HG02943 (cell line): Measurements from ENCODE around the gene MYH11.

Experiments used
- ATAC-seq: cut with Tn5 transposase; IDR thresholded peaks from one replicate; pipeline ENCODE4 v1.9.1; 2021; ENCODE audit warnings: mild to moderate bottlenecking, low read depth, moderate library complexity; ENCODE audit not compliant: unreplicated experiment

Gene MYH11

DNA sequence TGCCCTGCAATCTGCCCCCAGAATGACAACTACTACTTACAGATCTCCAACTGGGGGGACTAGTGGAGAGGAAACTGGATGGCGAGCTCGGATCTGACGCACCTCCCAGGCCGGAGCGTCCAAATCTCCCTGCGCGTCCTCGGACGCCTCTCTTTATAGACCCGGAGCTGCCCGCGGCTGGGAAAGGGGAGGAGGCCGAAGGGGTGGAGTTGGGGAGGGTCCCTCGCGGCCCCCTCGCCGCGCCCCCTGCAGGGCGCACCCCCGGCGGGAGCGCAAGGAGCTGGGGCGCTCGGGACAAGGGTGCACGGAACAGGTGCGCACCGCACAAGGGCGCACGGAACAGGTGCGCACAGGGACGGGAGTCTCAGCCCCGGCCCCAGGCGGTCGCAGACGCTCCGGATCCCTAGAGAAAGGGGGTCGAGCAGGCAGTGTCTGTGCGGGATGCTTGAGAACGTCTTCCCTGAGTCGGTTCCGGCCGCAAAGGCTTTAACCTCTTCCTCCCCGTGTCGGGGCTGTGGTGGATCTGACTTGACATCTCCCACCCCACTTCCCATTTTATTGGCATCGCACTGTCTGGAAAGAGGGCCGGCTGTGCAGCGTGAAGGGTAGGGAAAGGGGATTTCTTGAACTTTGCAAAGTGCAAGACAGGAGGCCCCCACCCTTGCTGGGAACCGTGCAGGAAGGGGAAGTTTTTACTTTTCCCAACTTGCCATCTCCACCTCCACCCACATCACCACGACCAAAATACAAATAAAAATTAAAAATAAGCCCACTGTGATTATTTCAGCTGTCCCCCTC, at the start of gene MYH11:
TSS of gene MYH11 (minus strand) at position 128 of the 798 bp plus-strand sequence. CDS start 18,776 bp downstream, outside the sequence.
- ATAC-seq = no peak

DNA sequence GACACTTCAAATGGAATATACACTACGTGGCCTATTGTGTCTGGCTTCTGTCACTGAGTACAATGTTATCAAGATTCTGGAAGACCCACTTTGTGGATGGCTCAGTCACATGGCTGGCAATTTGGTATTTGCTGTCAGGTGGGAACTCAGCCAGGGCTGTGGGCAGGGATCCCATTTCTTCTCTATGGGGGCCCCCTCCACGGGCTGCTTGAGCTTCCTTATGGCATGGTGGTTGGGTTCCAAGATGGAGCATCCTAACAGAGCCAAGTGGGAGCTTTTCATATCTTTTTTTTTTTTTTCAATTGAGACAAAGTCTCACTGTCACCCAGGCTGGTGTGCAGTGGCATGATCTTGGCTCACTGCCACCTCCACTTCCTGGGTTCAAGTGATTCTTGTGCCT, 49.6 kb upstream of the MYH11 start:
- ATAC-seq = no peak

DNA sequence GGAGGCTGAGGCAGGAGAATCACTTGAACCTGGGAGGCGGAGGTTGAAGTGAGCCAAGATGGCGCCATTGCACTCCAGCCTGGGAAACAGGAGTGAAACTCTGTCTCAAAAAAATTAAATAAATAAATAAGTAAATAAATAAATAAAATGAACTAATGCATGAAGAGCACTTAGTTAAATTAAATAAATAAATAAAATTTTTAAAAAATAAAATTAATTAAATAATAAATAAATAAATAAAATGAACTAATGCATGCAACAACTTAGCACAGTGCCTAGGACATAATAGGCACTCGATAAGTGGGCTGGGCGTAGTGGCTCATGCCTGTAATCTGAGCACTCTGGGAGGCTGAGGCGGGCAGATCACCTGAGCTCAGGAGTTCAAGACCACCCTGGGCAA, 47.1 kb upstream of the MYH11 start:
- ATAC-seq = no peak

DNA sequence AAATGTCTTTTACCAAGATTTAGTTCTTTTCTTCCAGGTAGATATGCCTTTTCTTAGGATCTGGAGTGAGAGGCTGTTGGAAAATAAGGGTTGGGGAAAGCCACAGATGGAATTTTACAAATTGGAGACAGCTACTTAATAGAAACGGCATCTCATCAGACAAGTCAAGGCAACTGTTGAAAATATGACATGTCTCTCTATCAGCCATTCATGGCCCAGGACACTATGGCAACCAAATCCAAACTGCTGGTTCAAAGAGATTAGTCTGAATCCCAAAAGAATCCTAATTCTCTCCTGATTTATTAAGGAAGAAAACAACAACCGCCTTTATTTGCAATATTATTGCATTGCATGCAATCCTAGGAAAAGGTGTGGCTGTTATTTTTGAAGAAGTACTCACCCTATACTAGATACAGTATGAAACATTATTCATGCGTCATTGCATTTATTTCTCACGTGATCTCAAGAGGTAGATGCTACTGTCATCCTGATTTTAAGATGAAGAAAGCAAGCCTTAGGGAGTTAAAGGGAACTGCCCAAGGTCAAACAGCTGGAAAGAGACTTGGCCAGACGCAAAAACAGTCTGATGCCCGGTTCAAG, 44.2 kb upstream of the MYH11 start:
- ATAC-seq = no peak

DNA sequence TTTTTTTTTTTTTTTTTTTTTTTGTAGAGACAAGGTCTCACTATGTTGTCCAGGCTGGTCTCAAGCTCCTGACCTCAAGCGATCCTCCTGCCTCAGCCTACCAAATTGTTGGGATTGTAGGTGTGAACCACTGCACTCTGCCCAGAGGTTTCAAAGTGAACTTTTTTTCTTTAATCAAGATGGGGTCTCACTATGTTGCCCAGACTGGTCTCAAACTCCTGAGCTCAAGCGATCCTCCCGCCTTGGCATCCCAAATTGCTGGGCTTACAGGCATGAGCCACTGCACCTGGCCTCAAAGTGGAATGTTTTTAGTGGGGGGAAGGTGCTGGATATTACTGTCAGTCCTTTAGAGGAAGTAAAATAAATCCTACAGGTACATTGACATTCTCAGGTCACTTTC, 43.5 kb upstream of the MYH11 start:
- no peak for ATAC-seq

DNA sequence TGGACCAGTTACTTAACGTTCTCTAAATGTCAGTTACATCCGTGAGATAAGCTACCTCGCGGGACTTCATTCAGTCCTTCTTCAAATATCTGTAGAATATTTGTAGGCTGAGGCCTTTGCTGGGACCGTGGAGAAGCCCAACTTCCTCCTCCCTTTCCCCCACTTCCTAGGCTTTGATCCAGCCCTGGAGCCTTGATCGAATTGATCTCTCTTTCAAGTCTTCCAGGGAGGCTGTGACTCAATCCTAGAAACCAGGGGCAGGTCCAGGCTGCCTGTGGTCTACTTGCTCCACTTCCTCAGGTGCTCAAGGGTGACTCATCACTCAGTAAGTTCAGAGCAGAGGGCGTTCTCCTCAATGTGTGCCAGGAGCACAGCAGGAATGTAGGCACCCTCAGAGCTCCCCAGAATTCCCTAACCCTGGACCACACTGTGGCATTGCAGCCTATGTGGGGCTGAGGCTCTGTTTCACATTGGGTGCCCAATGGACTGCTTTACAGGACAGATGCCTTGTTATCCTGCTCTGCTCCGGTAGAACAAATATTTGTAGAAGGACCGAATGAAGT, 42.8 kb upstream of the MYH11 start:
- no peak for ATAC-seq

DNA sequence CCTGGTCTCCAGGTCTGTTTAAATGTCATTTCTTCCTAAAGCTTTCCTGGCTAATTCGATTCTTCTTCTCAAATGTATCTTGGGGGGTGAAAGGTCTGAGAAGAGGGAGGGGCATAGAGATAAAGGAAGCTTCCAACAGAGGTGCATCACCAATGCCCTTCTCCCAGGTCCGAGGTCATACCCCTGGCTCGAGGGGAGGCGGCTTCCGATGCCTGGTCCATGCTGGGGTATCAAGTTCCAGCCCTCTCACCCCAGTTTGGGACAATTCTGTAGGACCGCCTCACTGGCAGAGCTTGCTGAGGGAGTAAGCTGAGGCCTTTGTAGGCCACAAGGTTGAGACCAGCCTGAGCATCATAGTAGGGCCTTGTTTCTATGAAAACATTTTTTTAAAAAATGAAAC, 41.8 kb upstream of the MYH11 start:
- no peak for ATAC-seq

DNA sequence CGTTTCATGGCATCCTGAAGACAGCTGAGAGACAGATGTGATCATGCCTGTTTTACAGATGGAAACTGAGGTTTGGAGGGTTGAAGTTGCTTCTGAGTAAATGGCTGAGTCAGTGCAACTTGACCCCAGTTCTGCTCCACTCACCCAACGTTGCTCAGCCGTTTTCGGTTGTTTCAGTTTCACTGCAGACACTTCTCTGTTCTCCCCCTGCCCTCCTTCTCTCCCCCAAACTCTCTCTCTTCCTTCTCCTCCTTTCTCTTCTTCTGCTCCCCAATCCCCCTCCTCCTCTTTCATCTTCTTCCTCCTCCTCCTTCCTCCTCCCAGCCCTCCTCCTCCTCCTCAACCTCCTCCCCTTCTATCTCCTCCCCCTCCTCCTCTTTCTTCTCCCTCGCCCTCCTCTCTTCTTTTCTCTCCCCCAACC, 41.0 kb upstream of the MYH11 start:
- ATAC-seq = peak; percentile 57

DNA sequence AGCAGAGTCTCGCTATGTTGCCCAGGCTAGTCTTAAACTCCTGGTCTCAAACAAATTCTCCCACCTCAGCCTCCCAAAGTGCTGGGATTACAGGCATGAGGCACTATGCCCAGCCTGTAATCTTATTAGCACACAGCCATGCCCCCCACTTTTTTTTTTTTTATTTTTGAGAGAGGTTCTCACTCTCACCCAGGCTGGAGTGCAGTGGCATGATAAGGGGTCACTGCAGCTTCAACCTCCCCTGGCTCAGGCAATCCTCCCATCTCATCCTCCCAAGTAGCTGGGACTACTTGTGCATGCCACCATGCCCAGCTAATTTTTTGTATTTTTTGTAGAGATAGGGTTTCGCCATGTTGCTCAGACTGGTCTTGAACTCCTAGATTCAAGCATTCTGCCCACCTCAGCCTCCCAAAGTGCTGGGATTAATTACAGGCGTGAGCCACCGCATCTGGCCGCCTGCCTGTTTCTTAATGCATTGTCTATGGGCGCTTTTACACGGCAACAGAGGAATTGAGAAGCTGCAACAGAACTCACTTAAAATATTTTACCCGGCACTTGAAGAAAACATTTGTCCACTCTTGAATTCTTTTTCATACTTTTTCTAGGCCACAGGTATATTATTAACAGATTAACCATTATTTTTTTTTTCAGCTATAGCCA, 40.4 kb upstream of the MYH11 start:
- ATAC-seq = no peak

DNA sequence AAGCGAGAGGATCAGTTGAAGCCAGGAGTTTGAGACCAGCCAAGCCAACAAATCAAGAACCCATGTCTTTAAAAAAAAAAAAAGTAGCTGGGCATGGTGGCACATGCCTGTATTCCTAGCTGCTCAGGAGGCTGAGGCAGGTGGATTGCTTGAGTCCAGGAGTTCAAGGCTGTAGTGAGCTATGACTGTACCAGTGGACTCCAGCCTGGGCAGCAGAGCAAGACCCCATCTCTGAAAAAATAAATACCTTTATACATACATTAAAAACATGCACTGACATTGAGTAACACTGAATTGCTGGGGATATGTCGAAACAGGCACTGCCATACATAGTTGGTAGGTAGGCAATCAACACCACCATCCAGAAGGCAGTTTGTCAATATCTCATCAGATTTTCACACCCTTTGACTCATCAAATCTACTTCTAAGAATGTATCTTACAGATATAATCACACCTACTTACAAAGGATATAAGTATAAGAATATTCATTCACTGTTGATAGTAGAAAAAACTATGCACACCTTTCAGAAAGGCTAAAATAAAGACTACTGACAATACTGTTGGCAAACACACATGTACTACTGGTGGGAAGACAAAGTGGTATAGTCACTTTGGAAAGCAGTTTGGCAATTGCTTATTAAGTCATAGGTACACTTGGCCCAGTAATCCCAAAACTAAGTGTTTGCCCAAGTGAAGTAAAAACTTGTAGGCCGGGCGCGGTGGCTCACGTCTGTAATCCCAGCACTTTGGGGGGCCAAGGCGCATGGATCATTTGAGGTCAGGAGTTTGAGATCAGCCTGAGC, 37.9 kb upstream of the MYH11 start:
- ATAC-seq = no peak

DNA sequence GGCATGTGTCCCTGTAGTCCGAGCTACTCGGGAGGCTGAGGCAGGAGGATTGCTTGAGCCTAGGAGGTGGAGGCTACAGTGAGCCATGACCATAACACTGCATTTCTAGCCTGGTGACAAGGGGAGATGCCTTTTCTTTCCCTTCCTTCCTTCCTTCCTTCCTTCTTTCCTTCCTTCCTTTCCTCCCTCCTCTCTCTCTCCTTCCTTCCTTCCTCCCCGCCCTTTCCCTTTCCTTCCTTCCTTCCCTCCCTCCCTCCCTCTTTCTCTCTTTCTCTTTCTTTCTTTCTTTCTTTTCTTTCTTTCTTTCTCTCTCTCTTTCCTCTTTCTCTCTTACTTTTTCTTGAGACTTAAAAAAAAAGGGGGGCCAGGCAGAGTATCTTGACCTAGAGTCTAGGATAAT, 34.7 kb upstream of the MYH11 start:
- no peak for ATAC-seq

DNA sequence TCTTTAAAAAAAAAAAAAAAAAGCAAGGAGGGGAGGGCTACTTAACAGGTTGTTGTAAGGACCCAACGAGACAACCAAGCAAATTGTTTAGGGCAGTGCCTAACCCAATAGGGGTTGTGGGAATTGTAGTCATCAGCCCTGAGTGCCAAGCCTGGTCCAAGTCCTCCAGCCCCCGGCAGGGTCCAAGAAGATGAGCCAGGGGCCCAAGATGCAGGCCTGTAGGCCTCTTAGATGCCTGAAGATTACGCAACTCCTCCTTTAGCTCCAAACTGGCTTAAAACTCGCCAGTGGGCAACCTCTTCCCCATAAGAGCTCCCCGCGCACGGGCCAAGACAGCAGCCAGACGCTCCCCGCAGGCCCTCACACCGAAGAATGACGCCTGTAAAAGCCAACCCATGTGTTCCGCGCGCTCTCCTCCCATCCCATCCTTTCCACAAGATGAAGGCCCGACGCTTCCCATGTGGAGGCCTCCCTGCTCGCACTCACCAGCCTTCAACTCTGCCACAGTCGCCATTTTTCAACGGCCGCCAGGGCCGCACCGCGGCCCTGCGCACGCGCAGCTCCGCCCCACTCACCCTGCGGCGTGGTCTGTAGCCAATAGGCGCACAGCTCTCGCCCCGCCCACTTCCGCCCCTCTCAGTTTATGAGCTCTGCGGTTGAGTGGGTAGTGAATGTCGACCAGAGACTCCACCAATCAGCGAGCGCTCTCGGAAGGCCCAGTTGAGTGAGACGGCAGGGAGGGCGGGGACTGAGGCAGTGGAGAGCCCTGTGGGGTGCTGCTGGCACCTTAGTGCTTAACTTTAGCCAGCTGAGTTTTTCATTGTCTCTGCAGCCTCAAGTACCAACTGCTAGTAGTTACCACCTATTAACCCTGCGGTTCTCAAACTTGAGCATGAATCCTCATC, 31.5 kb upstream of the MYH11 start, which contains the start of gene CEP20:
TSS of gene CEP20 (minus strand) at position 532 of the 905 bp plus-strand sequence. CDS start at position 514, 18 bp downstream.
- peak; percentile 96 for ATAC-seq

DNA sequence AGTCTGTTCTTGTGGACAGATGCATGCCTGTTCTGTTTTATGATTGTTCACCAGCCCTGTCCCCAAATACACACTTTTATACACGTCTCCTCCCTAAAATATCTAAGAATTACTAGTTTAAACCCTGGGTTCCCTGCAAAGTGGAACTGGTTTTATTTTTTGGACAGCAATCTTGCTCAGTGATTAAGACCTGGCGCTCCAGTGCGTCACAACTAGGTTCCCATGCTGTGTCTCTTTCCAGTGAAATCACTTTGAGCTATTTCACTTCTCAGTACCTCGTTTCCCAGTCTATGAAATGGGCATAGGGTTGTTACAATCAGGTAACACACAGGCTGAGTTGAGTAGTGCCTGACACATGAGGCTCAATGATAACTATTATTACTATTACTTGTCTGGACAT, 30.5 kb upstream of the MYH11 start:
- no peak for ATAC-seq

DNA sequence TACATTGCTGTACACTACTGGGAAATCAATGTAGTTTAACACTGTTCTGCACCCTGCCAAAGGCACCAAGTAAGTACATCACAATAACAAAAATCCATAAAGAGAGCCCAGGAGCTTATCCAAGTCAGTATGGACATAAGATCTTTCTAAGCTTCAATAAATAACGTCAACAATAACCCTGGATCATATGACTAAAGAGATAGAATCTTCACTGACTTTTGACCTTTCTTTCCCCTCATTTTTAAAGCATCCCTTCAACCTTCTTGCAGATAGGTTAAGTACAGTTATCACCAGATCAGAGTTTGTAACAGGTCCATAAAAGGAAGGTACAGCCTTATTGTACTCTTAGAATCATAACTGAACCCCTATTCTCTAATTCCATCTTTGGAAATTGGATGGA, 29.2 kb upstream of the MYH11 start:
- ATAC-seq = no peak

DNA sequence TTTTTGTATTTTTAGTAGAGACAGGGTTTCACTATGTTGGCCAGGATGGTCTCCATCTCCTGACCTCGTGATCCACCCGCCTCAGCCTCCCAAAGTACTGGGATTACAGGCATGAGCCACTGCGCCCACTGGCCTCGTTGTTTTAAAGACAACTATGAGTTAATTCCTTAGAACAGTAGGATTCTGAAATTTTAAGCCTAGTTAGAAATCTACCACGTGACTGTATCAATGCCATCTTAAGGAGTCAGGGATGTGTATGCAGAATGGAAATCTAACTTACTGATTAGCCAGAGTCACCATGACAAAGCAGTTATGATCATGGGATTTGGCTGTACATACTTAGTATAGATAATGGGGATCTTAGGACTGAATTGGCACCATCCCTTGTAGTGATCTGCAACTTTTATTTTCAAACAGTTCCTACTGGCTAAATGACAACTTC, 28.8 kb upstream of the MYH11 start:
- ATAC-seq = no peak

DNA sequence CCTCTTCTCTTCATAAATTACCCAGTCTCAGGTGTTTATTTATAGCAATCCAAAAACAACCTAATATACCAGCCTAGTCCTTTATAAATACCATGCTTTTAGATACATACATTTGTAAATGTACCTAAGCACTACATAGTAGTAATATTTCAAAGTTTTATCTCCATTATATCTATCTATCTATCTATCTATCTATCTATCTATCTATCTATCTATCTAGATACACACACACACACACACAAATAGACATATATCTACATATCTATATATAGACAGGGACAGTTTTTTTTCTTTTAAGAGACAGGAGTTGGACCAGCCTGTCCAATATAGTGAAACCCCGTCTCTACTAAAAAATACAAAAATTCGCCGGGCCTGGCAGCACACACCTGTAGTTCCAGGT, 25.7 kb upstream of the MYH11 start:
- ATAC-seq = no peak

DNA sequence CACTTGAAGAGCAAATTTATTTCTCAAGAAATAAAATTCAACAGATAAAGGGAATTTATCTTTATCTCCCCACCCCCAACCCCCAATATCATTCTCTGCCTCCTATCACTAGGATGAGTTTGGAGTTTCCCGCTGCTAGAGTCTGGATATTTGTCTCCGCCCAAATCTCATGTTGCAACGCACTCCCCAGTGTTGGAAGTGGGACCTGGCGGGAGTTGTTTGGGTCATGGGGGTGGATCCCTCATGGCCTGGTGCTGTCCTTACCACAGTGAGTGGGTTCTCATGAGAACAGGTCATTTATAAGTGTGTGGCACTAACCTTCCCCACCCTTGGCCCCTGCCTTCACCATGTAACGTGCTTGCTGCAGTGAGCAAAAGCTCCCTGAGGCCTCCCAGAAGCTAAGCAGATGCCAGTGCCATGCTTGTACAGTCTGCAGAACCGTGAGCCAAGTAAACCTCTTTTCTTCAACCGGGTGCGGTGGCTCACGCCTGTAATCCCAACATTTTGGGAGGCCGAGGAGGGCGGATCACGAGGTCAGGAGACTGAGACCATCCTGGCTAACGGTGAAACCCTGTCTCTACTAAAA, 25.1 kb upstream of the MYH11 start:
- no peak for ATAC-seq

DNA sequence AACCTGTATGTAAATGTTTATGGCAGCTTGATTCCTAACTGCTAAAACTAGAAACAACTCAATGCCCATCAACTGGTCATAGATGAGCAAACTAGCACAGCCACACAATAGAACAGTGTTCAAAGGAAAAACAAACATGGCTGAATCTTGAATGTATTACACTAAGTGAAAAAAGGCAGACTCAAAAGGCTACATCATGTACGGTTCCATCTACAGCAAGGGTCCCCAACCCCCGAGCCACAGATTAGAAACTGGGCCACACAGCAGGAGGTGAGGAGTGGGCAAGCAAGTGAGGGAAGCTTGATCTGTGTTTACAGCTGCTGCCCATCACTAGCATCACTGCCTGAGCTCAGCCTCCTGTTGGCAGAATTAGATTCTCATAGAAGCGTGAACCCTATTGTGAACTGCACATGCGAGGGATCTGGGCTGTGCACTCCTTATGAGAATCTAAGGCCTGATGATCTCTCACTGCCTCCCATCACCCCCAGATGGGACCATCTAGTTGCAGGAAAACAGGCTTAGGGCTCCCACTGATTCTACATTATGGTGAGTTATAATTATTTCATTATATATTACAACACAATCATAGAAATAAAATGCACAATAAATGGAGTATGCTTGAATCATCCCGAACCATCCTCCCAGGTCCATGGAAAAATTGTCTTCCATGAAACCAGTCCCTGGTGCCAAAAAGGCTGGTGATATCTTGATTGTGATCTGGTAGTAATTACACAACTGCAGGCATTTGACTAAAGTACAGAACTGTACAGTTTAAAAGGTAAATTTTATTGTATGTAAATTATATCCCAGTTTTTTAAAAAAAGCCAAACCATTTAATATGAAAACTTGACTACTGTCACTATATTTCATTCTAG, 23.8 kb upstream of the MYH11 start:
- ATAC-seq = no peak
